ENCODE data around the gene PKNOX2.

Gene PKNOX2

GRCh38 chr11:125429174-125429707, 264.7 kb downstream of the PKNOX2 start:
- Histone ChIP-seq H2AFZ (ENCODE audit: low read length) (peak overlapping the region; percentile 55; the same call in 1 of the 2 replicates), H3F3A (ENCODE audit: insufficient read depth, low read length) (no peaks in the 10 kb centered on the region)
- TF ChIP-seq EZH2phosphoT487 (IDR thresholded peaks at IDR 0.05; ENCODE audit: low read length) (no peak), CTCF (IDR thresholded peaks at IDR 0.05; ENCODE audit: low read length) (peak; percentile 86), EZH2 (optimal IDR thresholded peaks at IDR 0.05; ENCODE audit: low read depth, low read length) (no peak)

GRCh38 chr11:125429807-125430678, 265.5 kb downstream of the PKNOX2 start:
- no peak overlapping the region for H3K4me2 ChIP-seq (ENCODE audit: low read depth, low read length)
- no peaks in the 10 kb centered on the region for H4K20me1 ChIP-seq (ENCODE audit: insufficient read depth, low read length)
- no peak for DNase-seq
- no peaks in the 10 kb centered on the region for H3K79me2 ChIP-seq (ENCODE audit: low read length)
- H3K27ac ChIP-seq (ENCODE audit: low read length) = no peak overlapping the region
- no peak overlapping the region for H3K4me3 ChIP-seq (ENCODE audit: low read length)
- H3K4me1 ChIP-seq (ENCODE audit: low read length) = peaks cover 6% of the 10 kb centered on the region; the same call in 1 of the 2 replicates
- H3K36me3 ChIP-seq (replicated peaks; ENCODE audit: insufficient read depth, low read length) = no peaks in the 10 kb centered on the region
- H2AFZ ChIP-seq (ENCODE audit: low read length) = no peak overlapping the region
- no peaks in the 10 kb centered on the region for H3K9me2 ChIP-seq (replicated peaks; ENCODE audit: insufficient read depth, low read length)
- H3K9me3 ChIP-seq (replicated peaks; ENCODE audit: insufficient read depth, low read length) = no peaks in the 10 kb centered on the region
- no peak overlapping the region for H3K9ac ChIP-seq (ENCODE audit: low read length)
- no peaks in the 10 kb centered on the region for H3K27me3 ChIP-seq (replicated peaks; ENCODE audit: insufficient read depth, low read length)
- no peaks in the 10 kb centered on the region for H3F3A ChIP-seq (ENCODE audit: insufficient read depth, low read length)
- TF ChIP-seq CTCF (IDR thresholded peaks at IDR 0.05; ENCODE audit: low read length) (no peak), EZH2 (optimal IDR thresholded peaks at IDR 0.05; ENCODE audit: low read depth, low read length) (no peak), EZH2phosphoT487 (IDR thresholded peaks at IDR 0.05; ENCODE audit: low read length) (no peak)

More at GRCh38 chr11:125429174-125429707, 264.7 kb downstream of the PKNOX2 start:
- no peak overlapping the region for H3K4me3 ChIP-seq (ENCODE audit: low read length)
- no peak overlapping the region for H3K9ac ChIP-seq (ENCODE audit: low read length)
- no peaks in the 10 kb centered on the region for H3K79me2 ChIP-seq (ENCODE audit: low read length)
- no peaks in the 10 kb centered on the region for H3K9me2 ChIP-seq (replicated peaks; ENCODE audit: insufficient read depth, low read length)
- no peaks in the 10 kb centered on the region for H3K36me3 ChIP-seq (replicated peaks; ENCODE audit: insufficient read depth, low read length)
- no peaks in the 10 kb centered on the region for H3K27me3 ChIP-seq (replicated peaks; ENCODE audit: insufficient read depth, low read length)
- H3K9me3 ChIP-seq (replicated peaks; ENCODE audit: insufficient read depth, low read length) = no peaks in the 10 kb centered on the region
- DNase-seq = peak; percentile 78
- no peak overlapping the region for H3K27ac ChIP-seq (ENCODE audit: low read length)
- H3K4me2 ChIP-seq (ENCODE audit: low read depth, low read length) = peak overlapping the region; percentile 40; the same call in 1 of the 2 replicates
- H4K20me1 ChIP-seq (ENCODE audit: insufficient read depth, low read length) = no peaks in the 10 kb centered on the region
- H3K4me1 ChIP-seq (ENCODE audit: low read length) = peaks cover 6% of the 10 kb centered on the region; the same call in 1 of the 2 replicates

GRCh38 chr11:125431009-125431408, 266.5 kb downstream of the PKNOX2 start:
- Histone ChIP-seq H3F3A (ENCODE audit: insufficient read depth, low read length) (no peaks in the 10 kb centered on the region), H3K79me2 (ENCODE audit: low read length) (no peaks in the 10 kb centered on the region)

More at GRCh38 chr11:125431009-125431408, 266.5 kb downstream of the PKNOX2 start:
- H3K36me3 ChIP-seq (replicated peaks; ENCODE audit: insufficient read depth, low read length) = no peaks in the 10 kb centered on the region
- no peaks in the 10 kb centered on the region for H3K9me3 ChIP-seq (replicated peaks; ENCODE audit: insufficient read depth, low read length)
- H3K4me3 ChIP-seq (ENCODE audit: low read length) = no peak overlapping the region
- no peak overlapping the region for H3K4me2 ChIP-seq (ENCODE audit: low read depth, low read length)
- no peaks in the 10 kb centered on the region for H4K20me1 ChIP-seq (ENCODE audit: insufficient read depth, low read length)
- H3K9me2 ChIP-seq (replicated peaks; ENCODE audit: insufficient read depth, low read length) = no peaks in the 10 kb centered on the region
- H3K27ac ChIP-seq (ENCODE audit: low read length) = no peak overlapping the region
- H3K27me3 ChIP-seq (replicated peaks; ENCODE audit: insufficient read depth, low read length) = no peaks in the 10 kb centered on the region
- no peak overlapping the region for H2AFZ ChIP-seq (ENCODE audit: low read length)
- no peak overlapping the region for H3K9ac ChIP-seq (ENCODE audit: low read length)
- TF ChIP-seq CTCF (IDR thresholded peaks at IDR 0.05; ENCODE audit: low read length) (no peak), EZH2 (optimal IDR thresholded peaks at IDR 0.05; ENCODE audit: low read depth, low read length) (no peak), EZH2phosphoT487 (IDR thresholded peaks at IDR 0.05; ENCODE audit: low read length) (no peak)
- H3K4me1 ChIP-seq (ENCODE audit: low read length) = peaks cover 6% of the 10 kb centered on the region; the same call in 1 of the 2 replicates
- DNase-seq = no peak
